AG04450 (cell line): ENCODE results near the gene CHEK2. TPM values are rescaled to one million over a fixed set of nuclear protein-coding genes. Genes with fewer than 3 reads are reported as not detected.

Experiments
- CTCF ChIA-PET: fragments of 300-600, 350-600 bp; formaldehyde crosslinking; extraction: SDS; loops from one replicate; lab custom pipeline; 2022; ENCODE audit warnings: antibody characterized with exemption, inconsistent platforms; lab: Charles Lee
- POLR2A ChIA-PET: fragments of 350-600 bp; formaldehyde crosslinking; extraction: SDS; loops from one replicate; lab custom pipeline; 2021; ENCODE audit warnings: antibody characterized with exemption, inconsistent platforms; lab: Yijun Ruan, JAX
- DNase-seq: peaks from one replicate; pipeline ENCODE4 v3.0.0-alpha.2; 2011; ENCODE audit warnings: low read depth, low spot score
- H3K27ac ChIP-seq: one replicate; pipeline ENCODE4 v1.5.1; 2012; ENCODE audit warnings: low read depth, low read length, control low read depth
- H3K27me3 ChIP-seq: one replicate; pipeline ENCODE4 v1.6.0; 2012; ENCODE audit warnings: low read length; ENCODE audit not compliant: control insufficient read depth, insufficient read depth
- H3K4me3 ChIP-seq: 2 replicates; pipeline ENCODE4 v1.5.1; 2011; ENCODE audit warnings: mild to moderate bottlenecking, low read depth, low read length, control low read depth
- H3K9me3 ChIP-seq: 2 replicates; pipeline ENCODE4 v1.5.1; 2012; ENCODE audit warnings: low read length; ENCODE audit not compliant: control insufficient read depth, insufficient read depth
- polyA plus RNA-seq: library from polyadenylated mRNA; depleted of rRNA; stranded (reverse); fragments of >200 nt; gene quantifications from 2 replicates; pipeline ENCODE4 v1.2.3, GENCODE V29; 2011
- TF ChIP-seq, protein P1 (sequence below): IDR thresholded peaks from 2 replicates; pipeline ENCODE4 v1.5.1; 2011; ENCODE audit warnings: low read depth, low read length, control low read depth, inconsistent platforms

Gene CHEK2
- polyA plus RNA-seq, 1 experiment, result 19.5 TPM

DNA sequence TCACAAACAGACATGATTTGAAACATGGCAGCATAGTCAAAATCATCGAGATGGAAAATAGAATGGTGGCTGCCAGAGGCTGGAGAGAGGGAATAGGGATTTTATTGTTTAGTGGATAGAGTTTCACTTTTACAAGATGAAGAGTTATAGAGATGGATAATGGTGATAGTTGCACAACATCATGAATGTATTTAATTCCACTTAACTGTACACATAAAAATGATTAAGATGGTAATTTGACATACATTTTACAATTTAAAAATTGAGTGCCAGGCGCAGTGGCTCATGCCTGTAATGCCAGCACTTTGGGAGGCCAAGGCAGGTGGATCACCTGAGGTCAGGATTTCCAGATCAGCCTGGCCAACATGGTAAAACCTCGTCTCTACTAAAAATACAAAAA lies 83.2 kb downstream of the CHEK2 start:
- H3K9me3 ChIP-seq, result no peaks in the 10 kb centered on the region; the same call in 1 of the 2 replicates
- H3K27me3 ChIP-seq, result no peaks in the 10 kb centered on the region
- POLR2A ChIA-PET, result no interaction called here
- H3K4me3 ChIP-seq, result no peak overlapping the region
- CTCF ChIA-PET, result no interaction called here
- no peak for DNase-seq
- H3K27ac ChIP-seq, result no peak overlapping the region
- TF ChIP-seq, protein P1, sequence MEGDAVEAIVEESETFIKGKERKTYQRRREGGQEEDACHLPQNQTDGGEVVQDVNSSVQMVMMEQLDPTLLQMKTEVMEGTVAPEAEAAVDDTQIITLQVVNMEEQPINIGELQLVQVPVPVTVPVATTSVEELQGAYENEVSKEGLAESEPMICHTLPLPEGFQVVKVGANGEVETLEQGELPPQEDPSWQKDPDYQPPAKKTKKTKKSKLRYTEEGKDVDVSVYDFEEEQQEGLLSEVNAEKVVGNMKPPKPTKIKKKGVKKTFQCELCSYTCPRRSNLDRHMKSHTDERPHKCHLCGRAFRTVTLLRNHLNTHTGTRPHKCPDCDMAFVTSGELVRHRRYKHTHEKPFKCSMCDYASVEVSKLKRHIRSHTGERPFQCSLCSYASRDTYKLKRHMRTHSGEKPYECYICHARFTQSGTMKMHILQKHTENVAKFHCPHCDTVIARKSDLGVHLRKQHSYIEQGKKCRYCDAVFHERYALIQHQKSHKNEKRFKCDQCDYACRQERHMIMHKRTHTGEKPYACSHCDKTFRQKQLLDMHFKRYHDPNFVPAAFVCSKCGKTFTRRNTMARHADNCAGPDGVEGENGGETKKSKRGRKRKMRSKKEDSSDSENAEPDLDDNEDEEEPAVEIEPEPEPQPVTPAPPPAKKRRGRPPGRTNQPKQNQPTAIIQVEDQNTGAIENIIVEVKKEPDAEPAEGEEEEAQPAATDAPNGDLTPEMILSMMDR, result no peak

DNA sequence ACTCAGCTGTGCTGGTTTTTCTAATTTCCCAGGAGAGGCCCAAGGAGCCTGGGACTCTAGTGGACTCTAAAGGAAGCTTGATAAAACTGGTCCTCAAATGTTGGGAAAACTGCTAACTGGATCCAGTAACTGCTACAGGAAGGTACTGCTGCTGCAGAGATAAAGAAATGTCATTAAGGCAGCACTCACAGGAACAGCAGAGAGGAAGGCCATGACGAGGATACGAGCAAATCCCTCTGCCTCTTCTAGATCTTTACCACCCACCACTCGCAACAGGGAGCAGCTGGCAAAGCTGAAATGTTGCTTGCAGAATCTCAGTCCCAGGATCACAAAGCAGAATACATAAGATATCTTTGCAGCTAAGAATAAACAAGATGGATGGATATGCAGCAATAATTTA lies 85.4 kb downstream of the CHEK2 start:
- POLR2A ChIA-PET, result no interaction called here
- CTCF ChIA-PET, result no interaction called here

DNA sequence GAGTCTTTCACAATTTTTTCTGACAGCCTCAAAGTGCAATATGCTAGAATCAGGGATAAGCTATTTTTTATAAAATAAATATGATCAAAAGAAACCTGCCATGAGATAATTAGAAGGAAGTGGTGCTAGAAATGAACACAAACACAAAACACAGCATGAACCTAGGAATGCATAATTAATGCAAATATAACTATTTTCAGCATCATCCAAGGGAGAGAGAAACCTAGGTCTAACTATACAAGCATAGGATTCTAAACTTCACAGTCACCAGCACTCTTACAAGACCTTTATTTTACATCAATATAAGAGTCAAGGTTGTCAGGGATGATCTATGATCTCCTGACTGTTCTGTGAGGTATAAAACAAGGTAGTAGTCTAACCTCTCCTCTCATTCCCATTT lies 91.2 kb downstream of the CHEK2 start:
- DNase-seq, result no peak
- CTCF ChIA-PET, result no interaction called here
- TF ChIP-seq, protein P1, result no peak
- POLR2A ChIA-PET, result no interaction called here
- no peaks in the 10 kb centered on the region for H3K27me3 ChIP-seq
- no peaks in the 10 kb centered on the region; the same call in 1 of the 2 replicates for H3K9me3 ChIP-seq
- H3K4me3 ChIP-seq, result no peak overlapping the region
- H3K27ac ChIP-seq, result no peak overlapping the region

More for the DNA sequence above, 85.4 kb downstream of the CHEK2 start:
- Histone ChIP-seq H3K27me3 (no peaks in the 10 kb centered on the region), H3K27ac (no peak overlapping the region), H3K9me3 (no peaks in the 10 kb centered on the region; the same call in 1 of the 2 replicates), H3K4me3 (no peak overlapping the region)
- TF ChIP-seq, protein P1, result no peak
- DNase-seq, result no peak

DNA sequence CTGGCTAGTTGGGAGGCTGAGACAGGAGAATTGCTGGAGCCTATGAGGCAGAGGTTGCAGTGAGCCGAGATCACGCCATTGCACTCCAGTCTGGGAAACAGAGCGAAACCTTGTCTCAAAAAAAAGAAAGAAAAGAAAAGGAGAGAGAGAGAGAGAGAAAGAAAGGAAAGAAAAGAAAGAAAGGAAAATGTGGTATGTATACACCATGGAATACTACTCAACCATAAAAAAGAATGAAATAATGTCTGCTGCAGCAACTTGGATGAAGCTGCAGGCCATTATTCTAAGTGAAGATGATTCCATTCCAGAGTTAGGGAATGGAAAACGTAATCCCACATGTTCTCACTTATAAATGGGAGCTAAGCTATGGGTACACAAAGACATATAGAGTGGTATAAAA lies 92.8 kb downstream of the CHEK2 start:
- no peak overlapping the region for H3K4me3 ChIP-seq
- H3K27ac ChIP-seq, result no peak overlapping the region
- CTCF ChIA-PET, result no interaction called here
- H3K27me3 ChIP-seq, result no peaks in the 10 kb centered on the region
- no peak for DNase-seq
- POLR2A ChIA-PET, result no interaction called here
- no peaks in the 10 kb centered on the region for H3K9me3 ChIP-seq
- TF ChIP-seq, protein P1, result no peak

DNA sequence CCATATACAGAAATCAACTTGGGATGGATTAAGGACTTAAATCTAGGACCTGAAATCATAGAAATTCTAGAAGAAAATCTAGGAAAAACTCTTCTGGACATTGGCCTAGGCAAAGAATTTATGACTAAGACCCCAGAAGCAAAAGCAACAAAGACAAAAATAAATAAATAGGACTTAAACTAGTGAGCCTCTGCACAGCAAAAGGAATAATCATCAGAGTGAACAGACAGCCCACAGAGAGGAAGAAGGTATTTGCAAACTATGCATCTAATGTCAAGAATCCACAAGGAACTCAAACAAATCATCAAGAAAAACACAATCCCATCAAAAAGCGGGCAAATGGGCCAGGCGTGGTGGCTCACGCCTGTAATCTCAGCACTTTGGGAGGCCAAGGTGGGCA lies 94.4 kb downstream of the CHEK2 start:
- Histone ChIP-seq H3K27me3 (no peaks in the 10 kb centered on the region), H3K27ac (no peak overlapping the region), H3K4me3 (no peak overlapping the region), H3K9me3 (no peaks in the 10 kb centered on the region)
- CTCF ChIA-PET, result no interaction called here
- TF ChIP-seq, protein P1, result no peak
- no peak for DNase-seq
- POLR2A ChIA-PET, result no interaction called here
